Measurements from ENCODE around the gene IL17RC. TPM values are rescaled to one million over a fixed set of nuclear protein-coding genes. Genes with fewer than 3 reads are reported as not detected.

Gene IL17RC
- total RNA-seq, 4 donors from 2014 or later, result 40.3 to 60.4 (median 51.3) TPM

DNA sequence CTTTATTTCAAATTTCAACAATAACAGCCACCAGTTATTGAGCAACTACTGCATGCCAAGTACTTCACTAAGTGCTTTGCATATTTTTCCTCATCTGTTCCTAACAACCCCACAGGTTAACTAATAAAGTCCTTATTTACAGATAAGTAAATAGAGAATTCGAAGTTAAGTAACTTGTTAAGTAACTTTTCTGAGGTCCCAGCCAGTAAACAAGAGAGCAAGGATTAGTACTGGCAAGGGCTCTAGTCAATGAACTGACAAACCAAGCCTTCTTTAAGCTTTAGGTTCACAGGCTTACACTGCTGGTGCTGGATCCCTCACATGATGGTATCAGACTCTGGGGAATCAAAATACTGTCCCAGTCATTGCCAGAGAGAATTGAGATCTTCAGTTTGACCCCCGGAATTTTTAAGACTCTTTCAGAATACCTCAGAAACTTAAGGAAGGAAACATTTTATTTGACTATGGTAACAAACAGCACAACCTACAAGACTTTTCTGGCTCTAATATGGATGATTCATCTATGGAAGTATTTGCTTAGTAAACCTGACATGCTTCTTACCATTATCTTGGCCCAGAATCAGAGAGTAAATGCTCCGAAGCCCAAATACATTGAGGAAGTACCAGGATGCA is 53.2 kb downstream of the IL17RC start:
- TF ChIP-seq EP300 (IDR thresholded peaks at IDR 0.05) (no peak), POLR2A (IDR thresholded peaks at IDR 0.05; ENCODE audit: low read depth) (no peak), POLR2AphosphoS5 (IDR thresholded peaks at IDR 0.05) (peak in 1 of 2 donors; percentile 11)
- WGBS, result 85% methylated on average over 3 of the region's 3 CpGs
- Histone ChIP-seq H3K27ac (replicated peaks in 1 of 4) (no peak overlapping the region), H3K4me3 (no peak overlapping the region), H3K4me1 (no peaks in the 10 kb centered on the region), H3K27me3 (no peaks in the 10 kb centered on the region), H3K9me3 (no peaks in the 10 kb centered on the region), H3K36me3 (peaks cover 37 to 97% (median 84%) of the 10 kb centered on the region in 4 donors)
- intact Hi-C loops (cut with DNase I), result no loop called here
- no peak for DNase-seq (ENCODE audit: extremely low spot score)

- no peak for TF ChIP-seq POLR2A (IDR thresholded peaks at IDR 0.05; ENCODE audit: low read depth)
- peak; percentile 82 to 89 for TF ChIP-seq POLR2AphosphoS5 (IDR thresholded peaks at IDR 0.05)
- no peak for TF ChIP-seq CTCF (IDR thresholded peaks at IDR 0.05)
- no peak for TF ChIP-seq EP300 (IDR thresholded peaks at IDR 0.05)
- peaks cover 16 to 44% (median 44%) of the 10 kb centered on the region in 4 donors for H3K4me1 ChIP-seq
- DNase-seq (ENCODE audit: extremely low spot score), result peak; percentile 95
- peak overlapping the region; percentile 83 to 85 (median 84) for H3K27ac ChIP-seq (replicated peaks in 1 of 4)
- no peaks in the 10 kb centered on the region for H3K27me3 ChIP-seq
- peak overlapping the region in 2 of 4 donors; percentile 1 to 20 for H3K4me3 ChIP-seq
- WGBS, result 19% methylated on average over 7 of the region's 7 CpGs
- H3K36me3 ChIP-seq, result peaks cover 16 to 75% (median 42%) of the 10 kb centered on the region in 4 donors
- H3K9me3 ChIP-seq, result no peaks in the 10 kb centered on the region
- intact Hi-C loops (cut with DNase I), result loop anchor here (5.0 kb wide), 2 partner anchors 35 to 50 kb away; partner anchors contain the start of gene FANCD2
Measured at GRCh38 chr3:9976721-9977709, 60.1 kb downstream of the IL17RC start.

DNA sequence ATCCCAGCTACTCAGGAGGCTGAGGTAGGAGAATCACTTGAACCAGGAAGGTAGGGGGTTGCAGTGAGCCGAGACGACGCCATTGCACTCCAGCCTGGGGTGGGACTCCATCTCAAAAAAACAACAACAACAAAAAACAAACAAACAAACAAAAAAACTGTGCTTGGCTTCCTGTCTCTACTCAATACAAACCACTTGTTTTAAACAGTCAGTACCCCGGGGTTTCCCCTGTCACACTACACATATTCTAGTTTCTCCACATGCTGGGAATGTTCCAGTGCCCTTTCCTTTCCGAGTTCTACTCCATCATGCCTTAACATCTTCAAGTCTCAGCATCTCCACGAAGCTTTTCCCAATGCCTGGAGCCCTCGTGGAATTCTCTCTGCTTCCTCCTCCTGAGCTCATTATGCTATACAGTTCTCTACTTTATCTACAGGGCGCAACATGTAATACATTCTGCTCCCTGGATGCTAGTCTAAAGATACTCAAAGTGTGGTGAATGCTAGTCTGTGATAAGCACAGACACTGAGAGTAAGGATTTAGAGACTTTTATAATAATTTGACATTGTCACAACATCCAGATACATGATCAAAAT is 61.9 kb downstream of the IL17RC start:
- intact Hi-C loops (cut with DNase I), result loop anchor here (5.0 kb wide), 2 partner anchors 33 to 48 kb away; partner anchors contain the start of gene FANCD2
- H3K27me3 ChIP-seq, result no peaks in the 10 kb centered on the region
- H3K4me3 ChIP-seq, result no peak overlapping the region
- H3K9me3 ChIP-seq, result no peaks in the 10 kb centered on the region
- no peak for TF ChIP-seq POLR2AphosphoS5 (IDR thresholded peaks at IDR 0.05)
- TF ChIP-seq CTCF (IDR thresholded peaks at IDR 0.05), result no peak
- TF ChIP-seq EP300 (IDR thresholded peaks at IDR 0.05), result no peak
- no peak for TF ChIP-seq POLR2A (IDR thresholded peaks at IDR 0.05; ENCODE audit: low read depth)
- H3K4me1 ChIP-seq, result peaks cover 16 to 60% (median 56%) of the 10 kb centered on the region in 4 donors
- peaks cover 3 to 67% (median 30%) of the 10 kb centered on the region in 4 donors for H3K36me3 ChIP-seq
- no peak for DNase-seq (ENCODE audit: extremely low spot score)
- 87% methylated on average over 8 of the region's 8 CpGs for WGBS
- H3K27ac ChIP-seq (replicated peaks in 1 of 4), result peak overlapping the region; percentile 83 to 85 (median 84)

DNA sequence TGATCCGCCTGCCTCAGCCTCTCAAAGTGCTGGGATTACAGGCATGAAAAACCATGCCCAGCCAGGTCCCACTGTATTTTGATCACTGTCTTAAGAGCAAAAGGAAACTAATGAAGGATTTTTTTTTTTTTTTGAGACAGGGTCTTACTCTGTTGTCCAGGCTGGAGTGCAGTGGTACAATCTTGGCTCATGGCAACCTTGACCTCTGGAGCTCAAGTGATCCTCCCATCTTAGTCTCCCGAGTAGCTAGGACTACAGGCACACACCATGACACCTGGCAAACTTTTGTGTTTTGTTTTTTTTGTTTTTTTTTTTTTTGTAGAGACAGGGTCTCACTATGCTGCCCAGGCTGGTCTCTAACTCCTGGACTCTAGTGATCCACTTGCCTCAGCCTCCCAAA is 63.4 kb downstream of the IL17RC start:
- H3K4me1 ChIP-seq, result peaks cover 19 to 74% (median 71%) of the 10 kb centered on the region in 4 donors
- H3K4me3 ChIP-seq, result no peak overlapping the region
- 96% methylated on average over 2 of the region's 2 CpGs for WGBS
- H3K36me3 ChIP-seq, result peaks cover 0 to 64% (median 24%) of the 10 kb centered on the region in 4 donors
- peak overlapping the region; percentile 83 to 85 (median 84) for H3K27ac ChIP-seq (replicated peaks in 1 of 4)
- no peaks in the 10 kb centered on the region for H3K27me3 ChIP-seq
- intact Hi-C loops (cut with DNase I), result no loop called here
- no peak for DNase-seq (ENCODE audit: extremely low spot score)
- TF ChIP-seq EP300 (IDR thresholded peaks at IDR 0.05), result no peak
- TF ChIP-seq CTCF (IDR thresholded peaks at IDR 0.05), result no peak
- TF ChIP-seq POLR2A (IDR thresholded peaks at IDR 0.05; ENCODE audit: low read depth), result no peak
- TF ChIP-seq POLR2AphosphoS5 (IDR thresholded peaks at IDR 0.05), result no peak
- H3K9me3 ChIP-seq, result no peaks in the 10 kb centered on the region

Small RNAs within 50 kb of the gene (small RNA-seq; reads per million reads assigned to genes)
- gene RNU6-882P, result 0 reads per million in 3 donors

Other genes with a start within 250 kb of the IL17RC start
- under 1 TPM in 2 of 4 donors, not detected in 2; 0.33 to 0.42 TPM for gene CPNE9, start 213.3 kb upstream of the IL17RC start, total RNA-seq
- 10 to 100 TPM; 16.2 to 23.3 (median 21.1) TPM for gene BRPF1, start 185.4 kb upstream of the IL17RC start, total RNA-seq
- gene OGG1, start 167.1 kb upstream of the IL17RC start, total RNA-seq, result 10 to 100 TPM; 18.6 to 28.3 (median 24.9) TPM
- 10 to 100 TPM; 53.6 to 78.9 (median 70.2) TPM for gene CAMK1, start 147.2 kb upstream of the IL17RC start, total RNA-seq
- gene TADA3, start 124.6 kb upstream of the IL17RC start, total RNA-seq, result 10 to 100 TPM; 64.4 to 80.9 (median 74.6) TPM
- 100 to 1,000 TPM; 129 to 191 (median 164) TPM for gene ARPC4, start 124.0 kb upstream of the IL17RC start, total RNA-seq
- gene TTLL3, start 106.8 kb upstream of the IL17RC start, total RNA-seq, result 10 to 100 TPM; 15.5 to 56.5 (median 25.6) TPM
- 10 to 100 TPM; 33.0 to 48.1 (median 45.0) TPM for gene RPUSD3, start 73.1 kb upstream of the IL17RC start, total RNA-seq
- 1 to 10 TPM in 2 of 4 donors, under 1 TPM in 2; 0.78 to 2.4 (median 1.0) TPM for gene CIDEC, start 36.8 kb upstream of the IL17RC start, total RNA-seq
- gene JAGN1, start 26.5 kb upstream of the IL17RC start, total RNA-seq, result 10 to 100 TPM; 17.9 to 39.8 (median 26.4) TPM
- gene IL17RE, start 14.2 kb upstream of the IL17RC start, total RNA-seq, result 1 to 10 TPM in 3 of 4 donors, under 1 TPM in 1; 0.99 to 1.7 (median 1.2) TPM
- gene CRELD1, start 16.7 kb downstream of the IL17RC start, total RNA-seq, result 10 to 100 TPM; 38.6 to 62.9 (median 52.0) TPM
- gene PRRT3, start 35.3 kb downstream of the IL17RC start, total RNA-seq, result 1 to 10 TPM in 3 of 4 donors, under 1 TPM in 1; 0.83 to 2.5 (median 2.0) TPM
- gene EMC3, start 69.7 kb downstream of the IL17RC start, total RNA-seq, result 10 to 100 TPM; 36.5 to 72.6 (median 56.1) TPM
- 1 to 10 TPM in 2 of 4 donors, under 1 TPM in 2; 0.52 to 2.3 (median 1.1) TPM for gene FANCD2, start 109.3 kb downstream of the IL17RC start, total RNA-seq
- not detected for gene FANCD2OS, start 191.2 kb downstream of the IL17RC start, total RNA-seq
- gene BRK1, start 198.6 kb downstream of the IL17RC start, total RNA-seq, result 100 to 1,000 TPM; 107 to 148 (median 142) TPM
- gene VHL, start 224.7 kb downstream of the IL17RC start, total RNA-seq, result 10 to 100 TPM; 17.6 to 29.5 (median 22.2) TPM
- gene IRAK2, start 247.8 kb downstream of the IL17RC start, total RNA-seq, result 1 to 10 TPM; 2.5 to 3.2 (median 2.8) TPM